A549 (cell line): Measurements from ENCODE around the gene TAF3. TPM values are rescaled to one million over a fixed set of nuclear protein-coding genes. Genes with fewer than 3 reads are reported as not detected.
A peak's percentile ranks its signal among the peaks of the same experiment; 100 is the strongest.
"Not testable (repeated sequence)": the region's sequence is repeated elsewhere in the genome, so short reads cannot be mapped to it uniquely, and the experiment has no call there.

Experiments used
- ATAC-seq, 2 experiments: fragments of 200-7000 bp in 1 of 2; fragments of >200 bp in 1 of 2; cut with Nextera tagmentation in 1 of 2; cut with Tn5 transposase in 1 of 2; 3 replicates each; pipeline versions ENCODE4 v1.8.0 to v1.9.1; 2018 to 2020; ENCODE audit warnings: mild to moderate bottlenecking in 1 of 2, moderate library complexity in 1 of 2
- CTCF ChIA-PET: fragments of 300-600 bp; sonication (Branson Sonifier 250); formaldehyde crosslinking; extraction: SDS; loops from one replicate; lab custom pipeline; 2021; ENCODE audit warnings: antibody characterized with exemption, inconsistent platforms; lab: Yijun Ruan, JAX
- POLR2A ChIA-PET: fragments of 350-600 bp; formaldehyde crosslinking; extraction: SDS; loops from one replicate; lab custom pipeline; 2021; ENCODE audit warnings: antibody characterized with exemption, inconsistent platforms; lab: Yijun Ruan, JAX
- DNase-seq, 2 experiments: peaks; one replicate each; pipeline versions ENCODE4 v3.0.0 to v3.0.0-alpha.2; 2011 to 2016; ENCODE audit warnings: low read depth in 1 of 2, low spot score in 1 of 2
- FAIRE-seq: peaks from 2 replicates; lab custom pipeline; 2011; peaks lifted over from hg19 to GRCh38; lab: Jason Lieb, UNC
- H3K27ac ChIP-seq, 2 experiments: fragments of >200 bp; sonication (Bioruptor Twin); formaldehyde crosslinking; 3 replicates each; pipeline ENCODE4 v1.5.1; 2016 to 2017
- H3K4me1 ChIP-seq: fragments of >200 bp; sonication (Bioruptor Twin); formaldehyde crosslinking; 3 replicates; pipeline ENCODE4 v1.6.1; 2016
- H3K4me2 ChIP-seq: fragments of >200 bp; sonication (Bioruptor Twin); formaldehyde crosslinking; 3 replicates; pipeline ENCODE4 v1.6.1; 2016
- H3K4me3 ChIP-seq: fragments of >200 bp; sonication (Bioruptor Twin); formaldehyde crosslinking; 3 replicates; pipeline ENCODE4 v1.5.1; 2016
- H3K9me3 ChIP-seq: fragments of >200 bp; sonication (Bioruptor Twin); formaldehyde crosslinking; 3 replicates; pipeline ENCODE4 v1.6.1; 2016
- CBX2 ChIP-seq: fragments of 200-600 bp; sonication (generic); IDR thresholded peaks from 2 replicates; pipeline ENCODE4 v1.6.1; 2016; ENCODE audit warnings: low read depth, mild to moderate bottlenecking, borderline replicate concordance
- CEBPB ChIP-seq, 2 experiments: fragments of >200 bp in 1 of 2; sonication (Bioruptor Twin) in 1 of 2; formaldehyde crosslinking in 1 of 2; IDR thresholded peaks; 2 replicates each; pipeline ENCODE4 v1.6.1; 2012 to 2016
- CHD2 ChIP-seq: fragments of 150-350 bp; IDR thresholded peaks from 2 replicates; pipeline ENCODE4 v1.6.1; 2014; ENCODE audit warnings: low read length; ENCODE audit not compliant: partially characterized antibody
- EHF ChIP-seq: fragments of 250-450 bp; sonication (Bioruptor Pico); IDR thresholded peaks from 2 replicates; pipeline ENCODE4 v1.5.0; 2020; ENCODE audit warnings: mild to moderate bottlenecking
- FOSB ChIP-seq: fragments of 250-450 bp; sonication (Bioruptor Pico); IDR thresholded peaks from 2 replicates; pipeline ENCODE4 v1.5.0; 2020; ENCODE audit warnings: mild to moderate bottlenecking, moderate library complexity
- GATA3 ChIP-seq: IDR thresholded peaks from 2 replicates; pipeline ENCODE4 v1.6.1; 2012; ENCODE audit warnings: borderline replicate concordance
- HEYL ChIP-seq: fragments of 250-450 bp; sonication (Bioruptor Pico); IDR thresholded peaks from 2 replicates; pipeline ENCODE4 v1.8.0; 2021; ENCODE audit warnings: mild to moderate bottlenecking, moderate library complexity
- HOXB5 ChIP-seq: fragments of 250-450 bp; sonication (Bioruptor Pico); IDR thresholded peaks from 2 replicates; pipeline ENCODE4 v1.5.0; 2020; ENCODE audit warnings: mild to moderate bottlenecking, moderate library complexity
- MYC ChIP-seq: IDR thresholded peaks from 2 replicates; pipeline ENCODE4 v1.6.1; 2012; ENCODE audit warnings: mild to moderate bottlenecking, inconsistent platforms, low read length, improper control_type of control experiment, borderline replicate concordance
- NPAS2 ChIP-seq: fragments of 250-450 bp; sonication (Bioruptor Pico); IDR thresholded peaks from 2 replicates; pipeline ENCODE4 v1.8.0; 2022; ENCODE audit warnings: mild to moderate bottlenecking, moderate library complexity, borderline replicate concordance
- PHF8 ChIP-seq: fragments of 200-600 bp; sonication (generic); IDR thresholded peaks from 2 replicates; pipeline ENCODE4 v1.6.1; 2016; ENCODE audit warnings: low read depth, mild to moderate bottlenecking, antibody characterized with exemption, moderate library complexity, borderline replicate concordance
- RCOR1 ChIP-seq: fragments of 150-350 bp; IDR thresholded peaks from 2 replicates; pipeline ENCODE4 v1.6.1; 2014; ENCODE audit warnings: antibody characterized with exemption, low read length, low read depth
- TFCP2L1 ChIP-seq: fragments of 250-450 bp; sonication (Bioruptor Pico); IDR thresholded peaks from 2 replicates; pipeline ENCODE4 v1.5.0; 2021; ENCODE audit warnings: mild to moderate bottlenecking
- ZC3H11A ChIP-seq: fragments of 450-650 bp; IDR thresholded peaks from 2 replicates; pipeline ENCODE4 v1.6.1; 2014; ENCODE audit warnings: antibody characterized with exemption, mild to moderate bottlenecking
- ZSCAN20 ChIP-seq: fragments of 250-450 bp; sonication (Bioruptor Pico); IDR thresholded peaks from 2 replicates; pipeline ENCODE4 v1.8.0; 2022; ENCODE audit warnings: mild to moderate bottlenecking, moderate library complexity
- WGBS: methylation state at CpG from one replicate; pipeline ENCODE4 v1.1.6; 2017; ENCODE audit errors: missing lambda C conversion rate; 5-methylcytosine and 5-hydroxymethylcytosine counted together
- polyA plus RNA-seq, 4 experiments: library from polyadenylated mRNA; depleted of rRNA in 3 of 4; stranded (reverse); fragments of >200 nt; fragmentation: RNase III in 1 of 4; extraction: RNeasy Plus Mini Kit Qiagen cat#74134 plus additional on column Dnase treatment in 1 of 4; gene quantifications; 2 replicates in 3 of 4; 3 replicates in 1 of 4; pipeline ENCODE4 v1.2.3, GENCODE V29; 2011 to 2017
- TF ChIP-seq, protein P1 (sequence below): fragments of 450-650 bp; IDR thresholded peaks from 2 replicates; pipeline ENCODE4 v1.6.1; 2014; ENCODE audit warnings: antibody characterized with exemption
- TF ChIP-seq, protein P2 (sequence below): IDR thresholded peaks from 2 replicates; pipeline ENCODE4 v1.6.1; 2012
- TF ChIP-seq, protein P3 (sequence below): IDR thresholded peaks from 2 replicates; pipeline ENCODE4 v1.6.1; 2012; ENCODE audit warnings: low read depth, borderline replicate concordance

The TAF3 gene
- polyA plus RNA-seq, 2 of the 4 experiments (the other 2 are of a cell fraction), result 5.7 to 6.1 TPM

DNA sequence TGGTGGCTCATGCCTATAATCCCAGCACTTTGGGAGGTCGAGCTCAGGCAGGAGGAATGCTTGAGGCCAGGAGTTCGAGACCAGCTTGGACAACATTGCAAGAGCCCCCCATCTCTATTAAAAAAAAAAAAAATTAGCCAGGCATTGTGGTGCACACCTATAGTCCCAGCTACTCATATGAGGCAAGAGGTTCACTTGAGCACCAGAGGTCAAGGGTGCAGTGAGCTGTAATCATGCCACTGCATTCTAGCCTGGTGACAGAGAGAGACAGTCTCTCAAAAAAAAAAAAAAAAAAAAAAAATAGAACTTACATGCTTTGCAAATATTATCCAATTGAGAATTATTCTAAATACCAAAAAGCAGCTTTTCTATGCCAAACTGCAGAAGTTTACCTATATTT, 41.5 kb upstream of the TAF3 start (continued):
- TF ChIP-seq, protein P1, sequence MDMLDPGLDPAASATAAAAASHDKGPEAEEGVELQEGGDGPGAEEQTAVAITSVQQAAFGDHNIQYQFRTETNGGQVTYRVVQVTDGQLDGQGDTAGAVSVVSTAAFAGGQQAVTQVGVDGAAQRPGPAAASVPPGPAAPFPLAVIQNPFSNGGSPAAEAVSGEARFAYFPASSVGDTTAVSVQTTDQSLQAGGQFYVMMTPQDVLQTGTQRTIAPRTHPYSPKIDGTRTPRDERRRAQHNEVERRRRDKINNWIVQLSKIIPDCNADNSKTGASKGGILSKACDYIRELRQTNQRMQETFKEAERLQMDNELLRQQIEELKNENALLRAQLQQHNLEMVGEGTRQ, result no peak
- no peak for TF ChIP-seq CHD2
- no peak for TF ChIP-seq RCOR1
- TF ChIP-seq MYC, result no peak
- TF ChIP-seq FOSB (CRISPR knock-in tag), result no peak
- no peak for TF ChIP-seq GATA3
- TF ChIP-seq, protein P2, sequence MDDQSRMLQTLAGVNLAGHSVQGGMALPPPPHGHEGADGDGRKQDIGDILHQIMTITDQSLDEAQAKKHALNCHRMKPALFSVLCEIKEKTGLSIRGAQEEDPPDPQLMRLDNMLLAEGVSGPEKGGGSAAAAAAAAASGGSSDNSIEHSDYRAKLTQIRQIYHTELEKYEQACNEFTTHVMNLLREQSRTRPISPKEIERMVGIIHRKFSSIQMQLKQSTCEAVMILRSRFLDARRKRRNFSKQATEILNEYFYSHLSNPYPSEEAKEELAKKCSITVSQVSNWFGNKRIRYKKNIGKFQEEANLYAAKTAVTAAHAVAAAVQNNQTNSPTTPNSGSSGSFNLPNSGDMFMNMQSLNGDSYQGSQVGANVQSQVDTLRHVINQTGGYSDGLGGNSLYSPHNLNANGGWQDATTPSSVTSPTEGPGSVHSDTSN, result no peak
- TF ChIP-seq NPAS2, result no peak

DNA sequence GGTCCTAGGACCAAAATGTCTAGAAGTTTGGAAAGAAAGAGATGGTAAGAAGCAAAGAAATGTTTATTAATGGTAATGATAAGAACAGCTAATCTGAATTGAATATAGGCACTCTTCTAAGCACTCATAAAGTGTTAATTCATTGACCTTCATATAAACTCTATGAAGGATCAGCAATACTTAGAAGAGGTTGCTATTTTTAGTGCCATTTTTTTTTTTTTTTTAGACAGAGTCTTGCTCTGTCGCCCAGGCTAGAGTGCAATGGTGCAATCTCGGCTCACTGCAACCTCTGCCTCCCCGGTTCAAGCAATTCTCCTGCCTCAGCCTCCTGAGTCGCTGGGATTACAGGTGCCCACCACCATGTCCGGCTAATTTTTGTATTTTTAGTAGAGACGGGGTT, 36.1 kb upstream of the TAF3 start:
- CTCF ChIA-PET, result interaction anchor here (1.1 kb wide), 1 partner anchor 224 kb away, joined by 3 read pairs; no protein-coding TSS in a partner anchor
- H3K4me2 ChIP-seq, H3K4me1 ChIP-seq, FAIRE-seq, ATAC-seq, H3K9me3 ChIP-seq, DNase-seq, POLR2A ChIA-PET, H3K27ac ChIP-seq, H3K4me3 ChIP-seq: not testable (repeated sequence)
- WGBS, result 94% methylated on average over 6 of the region's 6 CpGs

DNA sequence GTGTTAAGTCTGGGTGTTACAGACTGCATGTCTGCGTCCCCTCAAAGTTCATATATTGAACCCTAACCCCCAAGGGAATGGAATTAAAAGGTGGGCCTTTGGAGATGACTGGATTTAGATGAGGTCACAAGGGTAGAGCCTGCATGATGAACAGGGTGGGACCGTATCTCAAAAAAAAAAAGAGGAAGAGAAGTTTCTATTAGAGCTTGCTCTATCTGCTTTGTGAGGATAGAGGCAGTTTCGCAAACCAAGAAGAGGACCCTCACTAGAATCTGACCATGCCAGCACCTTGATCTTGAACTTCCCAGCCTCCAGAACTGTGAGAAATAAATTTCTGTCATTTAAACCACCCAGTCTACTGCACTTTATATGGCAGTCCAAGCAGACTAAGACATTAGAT, 31.9 kb upstream of the TAF3 start:
- CTCF ChIA-PET, result no interaction called here
- Histone ChIP-seq H3K4me1 (peaks cover 19% of the 10 kb centered on the region), H3K9me3 (no peaks in the 10 kb centered on the region), H3K27ac (no peak overlapping the region), H3K4me3 (peak overlapping the region; percentile 99), H3K4me2 (peak overlapping the region; percentile 85)
- DNase-seq (no peak), ATAC-seq (no peak), FAIRE-seq (no peak)
- POLR2A ChIA-PET, result no interaction called here
- no peak for TF ChIP-seq ZC3H11A
- TF ChIP-seq EHF (CRISPR knock-in tag), result no peak
- TF ChIP-seq TFCP2L1 (CRISPR knock-in tag), result no peak
- TF ChIP-seq CBX2, result no peak
- TF ChIP-seq HOXB5 (CRISPR knock-in tag), result no peak
- TF ChIP-seq, protein P3, sequence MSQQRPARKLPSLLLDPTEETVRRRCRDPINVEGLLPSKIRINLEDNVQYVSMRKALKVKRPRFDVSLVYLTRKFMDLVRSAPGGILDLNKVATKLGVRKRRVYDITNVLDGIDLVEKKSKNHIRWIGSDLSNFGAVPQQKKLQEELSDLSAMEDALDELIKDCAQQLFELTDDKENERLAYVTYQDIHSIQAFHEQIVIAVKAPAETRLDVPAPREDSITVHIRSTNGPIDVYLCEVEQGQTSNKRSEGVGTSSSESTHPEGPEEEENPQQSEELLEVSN, result no peak
- TF ChIP-seq CEBPB (IDR thresholded peaks at IDR 0.05), result no peak
- TF ChIP-seq, protein P2, result no peak
- TF ChIP-seq ZSCAN20 (CRISPR knock-in tag), result no peak
- WGBS, result 88% methylated on average over 3 of the region's 3 CpGs

DNA sequence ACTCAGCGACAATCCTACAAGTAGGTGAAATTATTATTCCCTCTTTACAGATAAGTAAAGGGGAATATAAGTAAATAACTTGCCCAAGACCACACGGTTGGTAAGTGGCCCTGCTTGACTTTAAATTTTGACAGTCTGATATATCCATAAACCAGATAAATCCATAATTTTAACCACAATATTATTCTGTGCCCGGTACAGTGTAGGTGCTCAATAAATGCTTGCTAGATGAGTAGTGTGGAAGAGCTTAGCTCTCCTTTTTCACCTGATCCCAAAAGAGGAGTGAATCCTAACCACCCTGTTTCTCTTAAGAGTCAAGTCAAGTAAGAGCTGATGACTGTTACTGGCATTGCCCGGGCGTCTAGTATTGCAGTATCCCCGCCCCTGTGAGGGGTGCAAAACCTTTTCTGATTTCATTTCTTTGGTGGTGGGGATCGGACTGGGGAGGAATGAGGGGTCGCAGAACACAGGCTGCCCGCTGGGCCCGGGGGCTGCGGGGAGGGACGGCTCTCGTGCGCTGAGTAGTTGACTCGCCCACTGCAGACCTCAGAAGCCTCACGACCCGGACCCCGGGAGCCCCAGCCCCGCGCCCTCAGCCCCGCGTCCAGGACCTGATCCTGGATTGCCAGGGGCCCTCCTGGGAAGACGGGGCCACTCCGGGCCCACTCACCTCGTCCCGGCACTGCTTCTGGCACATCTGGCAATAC, 31.0 kb upstream of the TAF3 start:
- FAIRE-seq (no peak), ATAC-seq (peak; percentile 54 to 60), DNase-seq (peak in 1 of 2 experiments; percentile 33)
- Histone ChIP-seq H3K4me1 (peaks cover 19% of the 10 kb centered on the region), H3K4me3 (peak overlapping the region; percentile 99), H3K4me2 (peak overlapping the region; percentile 85), H3K27ac (peak overlapping the region; percentile 94 to 97), H3K9me3 (no peaks in the 10 kb centered on the region)
- 1% methylated on average over 10 of the region's 26 CpGs for WGBS
- peak; percentile 27 for TF ChIP-seq PHF8
- no peak for TF ChIP-seq HEYL (CRISPR knock-in tag)
- CTCF ChIA-PET, result interaction anchor here (0.7 to 1.2 kb wide), 4 partner anchors 11 to 100 kb away, joined by 3 to 6 read pairs (median 3); no protein-coding TSS in a partner anchor
- POLR2A ChIA-PET, result interaction anchor here (0.6 to 2.1 kb wide), 11 partner anchors 10 to 87 kb away, joined by 3 to 30 read pairs (median 4); partner anchors contain the start of gene TAF3
